Stimulated activated CD4-positive, alpha-beta T cell treated with anti-CD3 and anti-CD28 coated beads, TNF-alpha, amount 100 ng/mL, for 48 hours (primary cell): ENCODE measurements around the gene ANK2.

Experiments
- DNase-seq, 3 donors: peaks; one replicate each; pipeline ENCODE4 v3.0.0-alpha.2; 2020; ENCODE audit warnings: low read depth in 3 of 3

Gene ANK2

DNA sequence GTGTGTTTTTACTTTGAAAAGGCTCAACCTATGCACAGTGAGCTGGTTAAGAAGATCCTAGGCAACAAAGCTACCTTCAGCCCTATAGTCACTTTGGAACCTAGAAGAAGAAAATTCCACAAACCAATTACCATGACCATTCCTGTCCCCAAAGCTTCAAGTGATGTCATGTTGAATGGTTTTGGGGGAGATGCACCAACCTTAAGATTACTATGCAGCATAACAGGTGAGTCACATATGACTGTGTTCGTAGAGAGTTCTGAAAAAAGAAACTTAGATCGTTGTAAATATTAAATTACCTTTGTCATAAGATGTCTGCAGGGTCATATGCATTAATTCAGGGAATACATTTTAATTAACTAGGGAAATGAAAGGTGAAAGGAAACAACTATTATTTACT, 287.1 kb downstream of the ANK2 start:
- DNase-seq = no peak

DNA sequence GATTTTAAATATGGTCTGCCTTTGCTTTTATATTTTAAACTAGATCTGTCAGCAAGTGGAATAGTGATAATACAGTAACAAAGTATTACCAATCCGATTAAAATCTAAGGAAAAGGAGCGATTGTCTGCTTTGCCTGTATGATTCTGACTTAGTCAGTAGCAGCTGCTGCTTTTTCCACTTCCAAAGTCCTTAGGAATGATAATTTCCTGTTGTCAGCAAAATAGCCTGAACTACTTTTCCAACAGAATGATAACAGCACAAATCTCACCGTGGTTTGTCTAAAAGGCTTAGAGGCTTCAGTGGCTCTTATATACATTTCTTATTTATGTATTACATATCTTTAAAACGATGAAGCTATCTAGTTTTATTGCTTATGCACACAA, 290.0 kb downstream of the ANK2 start:
- no peak for DNase-seq

DNA sequence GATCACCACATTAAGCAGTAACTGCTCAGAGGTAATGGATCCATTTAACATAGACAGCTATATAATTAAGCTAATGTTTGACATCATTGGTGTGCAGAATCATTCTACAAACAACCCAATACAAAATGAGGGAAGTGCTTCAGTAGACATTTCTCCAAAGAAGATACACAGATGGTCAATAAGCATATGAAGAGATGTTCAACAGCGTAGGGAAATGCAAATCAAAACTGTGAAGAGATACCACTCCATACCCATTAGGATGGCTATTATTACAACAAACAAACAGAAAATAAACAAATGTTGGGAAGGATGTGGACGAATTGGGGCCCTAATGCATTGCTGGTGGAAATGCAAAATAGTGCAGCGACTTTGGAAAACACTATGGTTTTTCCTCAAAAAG, 294.6 kb downstream of the ANK2 start:
- no peak for DNase-seq

DNA sequence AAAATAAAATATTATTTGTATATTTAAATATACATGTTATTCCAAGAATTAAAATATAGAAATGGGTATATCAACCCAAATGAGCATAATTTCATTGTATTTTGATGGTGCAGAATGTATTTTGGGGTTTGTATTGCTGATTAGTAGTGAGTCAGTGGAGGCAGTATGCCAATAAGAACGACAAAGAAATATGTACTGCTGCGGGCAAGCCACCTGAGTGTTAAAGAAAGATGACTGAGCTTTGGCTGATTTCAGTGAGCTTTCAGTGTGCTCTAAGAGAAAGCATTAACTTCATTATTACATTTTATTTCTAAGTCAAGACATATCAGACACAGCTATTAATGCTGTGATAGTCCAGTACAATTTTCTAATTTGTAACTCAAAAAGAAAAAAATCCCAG, 297.8 kb downstream of the ANK2 start:
- DNase-seq = no peak

DNA sequence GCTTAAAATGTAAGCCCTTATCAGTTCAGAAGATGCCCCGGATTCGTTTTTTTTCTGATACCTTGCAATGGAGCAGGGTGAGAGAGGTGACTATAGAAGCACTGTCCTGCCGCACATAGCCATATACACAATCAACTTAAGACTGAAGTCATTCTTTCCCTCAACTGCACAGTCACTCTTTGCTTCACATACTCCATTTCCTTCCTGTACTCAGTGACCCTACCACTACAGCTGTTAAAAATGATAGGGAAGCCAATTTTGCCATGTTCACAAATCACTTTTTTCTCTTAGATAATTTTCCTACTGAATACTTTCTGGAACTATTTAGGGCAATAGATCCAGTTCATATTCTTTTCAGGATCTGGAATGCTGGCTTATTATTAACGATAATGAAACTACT, 300.0 kb downstream of the ANK2 start:
- no peak for DNase-seq

DNA sequence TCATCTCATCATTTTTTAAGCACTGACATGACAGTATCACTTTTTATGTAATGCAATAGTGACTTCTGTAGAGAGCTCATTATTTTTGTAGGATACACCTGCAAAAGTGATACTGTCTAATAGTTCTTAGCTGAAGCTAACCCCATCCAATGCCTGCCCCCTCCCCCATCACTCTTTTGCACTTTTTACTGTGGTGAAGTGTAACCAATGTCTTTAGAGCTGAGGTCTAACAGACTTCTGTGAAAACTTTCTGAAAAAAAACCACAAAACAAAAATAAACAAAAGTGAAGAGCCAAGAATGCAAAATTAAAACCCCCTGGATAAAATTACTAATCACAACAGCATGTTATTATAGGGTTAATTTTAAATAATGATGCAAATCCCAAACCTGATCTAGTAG, 301.1 kb downstream of the ANK2 start:
- no peak for DNase-seq

DNA sequence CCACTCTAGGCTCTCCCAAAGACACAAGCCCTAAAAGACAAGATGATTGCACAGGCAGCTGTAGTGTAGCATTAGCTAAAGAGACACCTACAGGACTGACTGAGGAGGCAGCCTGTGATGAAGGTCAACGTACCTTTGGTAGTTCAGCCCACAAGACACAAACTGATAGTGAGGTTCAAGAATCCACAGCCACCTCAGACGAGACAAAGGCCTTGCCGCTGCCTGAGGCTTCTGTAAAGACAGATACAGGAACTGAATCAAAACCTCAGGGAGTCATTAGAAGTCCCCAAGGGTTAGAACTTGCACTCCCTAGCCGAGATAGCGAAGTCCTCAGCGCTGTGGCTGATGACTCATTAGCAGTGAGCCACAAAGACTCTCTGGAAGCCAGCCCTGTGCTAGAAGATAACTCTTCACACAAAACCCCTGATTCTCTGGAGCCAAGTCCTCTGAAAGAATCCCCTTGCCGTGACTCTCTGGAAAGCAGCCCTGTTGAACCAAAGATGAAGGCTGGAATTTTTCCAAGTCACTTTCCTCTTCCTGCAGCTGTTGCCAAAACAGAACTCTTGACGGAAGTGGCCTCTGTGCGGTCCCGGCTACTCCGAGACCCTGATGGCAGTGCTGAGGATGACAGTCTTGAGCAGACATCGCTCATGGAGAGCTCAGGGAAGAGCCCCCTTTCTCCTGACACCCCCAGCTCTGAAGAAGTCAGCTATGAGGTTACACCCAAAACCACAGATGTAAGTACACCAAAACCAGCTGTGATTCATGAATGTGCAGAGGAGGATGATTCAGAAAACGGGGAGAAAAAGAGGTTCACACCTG, 306.3 kb downstream of the ANK2 start:
- DNase-seq = peak; percentile 40 to 74 (median 63)

DNA sequence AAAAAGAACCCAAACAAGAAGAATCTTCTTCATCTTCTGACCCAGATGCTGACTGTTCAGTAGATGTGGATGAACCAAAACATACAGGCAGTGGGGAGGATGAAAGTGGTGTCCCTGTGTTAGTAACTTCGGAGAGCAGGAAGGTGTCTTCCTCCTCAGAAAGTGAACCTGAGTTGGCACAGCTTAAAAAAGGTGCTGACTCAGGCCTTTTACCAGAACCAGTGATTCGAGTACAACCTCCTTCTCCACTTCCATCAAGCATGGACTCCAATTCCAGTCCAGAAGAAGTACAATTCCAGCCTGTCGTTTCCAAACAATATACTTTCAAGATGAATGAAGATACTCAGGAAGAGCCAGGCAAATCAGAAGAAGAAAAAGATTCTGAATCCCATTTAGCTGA, 307.0 kb downstream of the ANK2 start:
- DNase-seq = no peak

DNA sequence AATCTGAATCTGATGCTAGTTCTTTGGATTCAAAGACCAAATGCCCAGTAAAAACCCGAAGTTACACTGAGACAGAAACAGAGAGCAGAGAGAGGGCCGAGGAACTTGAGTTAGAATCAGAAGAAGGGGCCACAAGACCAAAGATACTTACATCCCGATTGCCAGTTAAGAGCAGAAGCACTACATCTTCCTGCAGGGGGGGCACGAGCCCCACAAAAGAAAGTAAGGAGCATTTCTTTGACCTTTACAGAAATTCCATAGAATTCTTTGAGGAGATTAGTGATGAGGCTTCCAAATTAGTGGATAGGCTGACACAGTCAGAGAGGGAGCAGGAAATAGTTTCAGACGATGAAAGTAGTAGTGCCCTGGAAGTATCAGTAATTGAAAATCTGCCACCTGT, 309.3 kb downstream of the ANK2 start:
- DNase-seq = no peak

DNA sequence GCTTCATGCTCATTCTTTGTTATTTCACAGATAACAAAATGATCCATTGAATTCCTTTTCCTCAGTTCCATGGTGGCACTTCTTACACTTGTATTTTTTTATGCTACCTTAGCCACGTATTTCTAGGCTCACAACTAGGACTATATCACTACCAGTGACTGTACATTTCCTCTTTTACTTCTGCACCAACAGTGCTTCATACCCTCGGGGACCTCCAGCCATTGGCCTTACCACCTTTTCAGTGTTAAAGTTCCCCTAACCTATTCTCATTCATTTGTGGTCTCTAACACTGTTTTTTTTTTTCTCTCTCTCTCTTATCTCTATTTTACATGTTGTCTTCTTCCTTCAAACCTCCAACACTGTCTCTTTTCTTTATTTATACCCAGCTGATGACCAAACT, 315.9 kb downstream of the ANK2 start:
- DNase-seq = no peak

DNA sequence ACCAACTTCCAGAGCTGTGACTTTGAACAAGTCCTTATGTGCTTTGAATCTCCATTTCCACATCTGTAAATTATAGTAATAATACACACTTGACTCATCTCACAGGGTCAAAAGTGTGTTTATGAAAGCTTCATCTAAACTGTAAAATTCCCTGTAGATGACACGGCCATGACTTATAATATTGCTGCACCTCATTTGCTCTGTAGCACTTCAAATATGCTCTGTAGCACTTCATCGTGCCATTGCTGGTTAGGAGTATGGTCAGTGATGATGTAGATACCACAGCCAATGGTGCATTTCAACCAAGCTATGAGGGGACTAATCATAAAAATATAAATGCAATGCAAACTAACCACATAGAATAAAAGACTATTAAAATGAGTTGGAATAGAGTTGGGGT, 318.6 kb downstream of the ANK2 start:
- no peak for DNase-seq

DNA sequence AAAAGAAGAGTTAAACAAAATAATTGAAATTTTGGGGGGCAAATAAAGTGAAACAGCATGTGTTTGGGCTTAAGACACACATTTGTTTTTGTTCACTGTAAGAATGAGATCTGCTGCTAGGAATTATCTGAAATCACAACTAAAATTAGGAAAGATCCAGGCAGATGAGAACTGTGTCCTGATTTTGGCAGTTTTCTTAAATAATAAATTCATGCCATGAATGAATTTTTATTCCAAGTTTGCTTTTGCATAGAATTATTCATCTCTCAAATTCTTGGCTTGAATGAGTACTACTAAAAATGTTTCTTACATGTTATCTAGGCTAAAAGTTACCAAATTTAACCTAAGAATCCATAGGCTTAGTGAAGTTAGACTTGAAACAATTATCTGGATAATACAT, 321.7 kb downstream of the ANK2 start:
- no peak for DNase-seq

DNA sequence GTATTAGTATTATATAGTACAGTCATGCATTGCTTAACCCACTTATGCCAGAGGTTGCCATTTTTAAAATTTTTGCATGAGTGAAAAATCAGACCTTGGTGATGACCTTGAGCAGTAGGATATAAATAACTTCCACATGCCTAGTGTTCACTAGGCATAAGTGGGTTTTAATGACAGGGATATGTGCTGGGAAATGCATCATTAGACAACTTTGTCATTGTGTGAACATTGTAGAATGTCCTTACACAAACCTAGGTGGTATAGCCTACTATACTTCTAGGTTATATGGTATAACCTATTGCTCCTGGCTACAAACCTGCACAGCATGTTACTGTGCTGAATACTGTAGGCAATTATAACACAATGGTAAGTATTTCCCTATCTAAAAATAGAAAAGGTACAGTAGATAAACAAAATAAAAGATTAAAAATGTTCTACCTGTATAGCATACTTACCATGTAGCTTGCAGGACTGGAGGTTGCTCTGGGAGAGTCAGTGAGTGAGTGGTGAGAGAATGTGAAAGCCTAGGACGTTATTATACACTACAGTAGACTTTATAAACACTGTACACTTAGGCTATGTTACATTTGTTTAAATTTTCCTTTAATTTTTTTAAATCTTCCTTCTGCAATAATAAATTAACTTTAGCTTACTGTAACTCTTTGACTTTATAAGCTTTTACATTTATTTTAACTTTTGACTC, 326.7 kb downstream of the ANK2 start:
- DNase-seq = no peak

DNA sequence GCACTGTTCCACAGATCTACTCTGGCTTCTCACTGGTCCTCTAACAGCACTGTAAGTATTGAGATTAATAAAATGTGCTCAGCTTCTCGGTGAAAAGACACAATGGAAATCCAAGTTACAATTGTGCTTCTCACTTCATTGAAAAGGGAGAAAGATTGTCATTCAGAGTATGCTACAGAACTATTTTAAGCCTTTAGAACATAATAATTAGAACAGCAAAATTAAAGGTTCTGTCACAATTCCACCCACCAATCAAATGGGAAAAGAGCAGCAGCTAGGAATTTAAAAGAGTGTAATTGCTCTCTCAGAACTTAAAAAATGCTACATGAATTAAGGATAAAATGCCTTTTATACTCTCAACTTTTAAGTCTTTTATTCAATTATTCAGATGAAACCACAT, 329.4 kb downstream of the ANK2 start:
- DNase-seq = no peak

DNA sequence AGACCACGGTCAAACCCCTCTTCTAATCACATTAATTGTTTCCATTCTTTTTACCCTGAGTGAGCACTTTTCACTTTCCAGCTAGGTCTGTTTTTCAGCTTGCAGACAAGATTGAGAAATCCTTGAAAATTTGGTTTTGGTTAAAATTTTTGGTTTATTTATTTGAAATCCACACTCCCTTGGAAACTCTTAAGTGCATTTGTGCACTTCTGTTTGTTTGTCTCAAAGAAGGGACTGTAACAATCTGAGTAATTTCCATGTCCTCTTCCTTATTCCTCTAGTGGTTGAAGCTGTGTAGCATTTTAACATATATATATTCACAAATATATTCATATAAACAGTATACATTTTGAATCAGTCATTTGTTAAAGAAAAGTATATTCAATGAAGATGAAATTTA, 333.3 kb downstream of the ANK2 start:
- no peak for DNase-seq

DNA sequence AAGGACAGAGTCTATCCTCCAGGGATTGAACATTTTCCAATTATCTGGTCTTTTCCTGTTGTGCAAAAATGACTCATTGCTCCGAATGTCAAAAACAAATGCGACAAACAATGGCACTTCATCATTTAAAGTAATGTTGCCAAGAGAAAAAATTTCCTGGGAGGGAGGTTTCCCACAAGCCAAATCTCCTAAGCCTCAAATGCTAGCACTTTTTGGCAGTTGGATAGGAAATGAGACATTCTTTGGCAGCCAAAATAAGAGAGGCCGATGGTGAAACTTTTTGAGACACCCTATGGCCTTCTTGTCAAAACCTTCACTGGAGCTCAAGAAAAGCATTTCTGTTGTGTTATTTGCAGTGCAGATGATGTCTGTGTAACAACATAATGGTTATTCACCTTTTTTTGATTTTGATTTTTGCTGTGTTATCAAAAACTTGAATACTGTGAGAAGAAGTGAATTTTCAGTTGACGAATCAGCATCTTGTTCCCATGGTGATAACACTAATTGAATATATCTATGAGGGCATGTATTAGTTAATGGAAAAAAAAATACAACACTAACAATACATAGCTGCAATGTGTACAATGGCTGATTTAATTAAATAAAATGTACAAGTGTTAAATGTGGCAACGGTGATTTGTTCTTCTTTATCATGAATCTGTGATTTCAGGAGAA, 333.8 kb downstream of the ANK2 start:
- DNase-seq = no peak

DNA sequence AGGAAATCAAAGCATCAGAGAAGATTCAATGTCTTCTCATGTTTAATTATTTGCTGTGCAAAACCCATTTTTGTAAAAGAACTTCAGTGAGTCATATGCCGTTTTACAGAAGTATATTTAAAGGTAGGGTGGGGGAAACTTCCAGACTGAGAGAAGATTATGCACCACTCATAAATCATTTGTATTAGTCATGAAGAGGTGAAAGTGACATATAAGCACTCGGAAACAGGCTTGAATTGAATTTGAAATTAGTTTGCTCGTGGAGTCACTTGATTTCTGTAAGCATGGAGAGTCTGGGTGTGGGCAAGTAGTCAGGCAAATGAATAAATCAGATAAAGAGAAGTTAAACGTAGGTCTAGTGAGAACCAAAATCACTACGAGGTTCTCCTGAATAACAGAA, 335.1 kb downstream of the ANK2 start:
- no peak for DNase-seq

DNA sequence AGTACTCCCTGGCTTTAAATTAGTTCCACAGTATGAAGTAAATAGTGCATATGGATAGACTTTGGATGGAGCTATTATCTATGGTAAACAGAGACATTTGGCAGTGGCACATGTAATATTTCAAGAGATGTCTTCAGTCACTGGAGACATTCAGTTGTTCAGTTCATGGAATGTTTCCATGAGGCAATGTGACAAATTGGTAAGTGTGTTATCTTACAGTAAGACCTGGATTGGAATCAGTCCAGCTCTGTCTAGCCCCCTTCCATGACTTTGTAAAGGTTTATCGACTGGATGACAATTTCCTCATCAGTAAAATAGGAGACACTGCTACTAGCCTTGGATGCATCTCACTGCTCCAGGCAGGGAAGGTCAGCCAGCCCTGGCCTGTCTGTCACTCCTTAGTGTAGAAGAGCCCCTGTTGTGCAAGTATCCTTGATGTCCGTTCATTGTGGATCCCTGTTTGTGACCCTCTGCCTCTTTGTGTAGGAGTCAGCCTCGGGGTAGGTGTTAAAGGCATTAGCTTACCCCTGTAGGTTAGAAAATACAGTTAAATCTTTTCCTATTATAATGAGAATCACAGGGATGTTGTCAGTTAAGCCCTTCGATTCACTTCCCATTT, 335.9 kb downstream of the ANK2 start:
- DNase-seq = no peak

DNA sequence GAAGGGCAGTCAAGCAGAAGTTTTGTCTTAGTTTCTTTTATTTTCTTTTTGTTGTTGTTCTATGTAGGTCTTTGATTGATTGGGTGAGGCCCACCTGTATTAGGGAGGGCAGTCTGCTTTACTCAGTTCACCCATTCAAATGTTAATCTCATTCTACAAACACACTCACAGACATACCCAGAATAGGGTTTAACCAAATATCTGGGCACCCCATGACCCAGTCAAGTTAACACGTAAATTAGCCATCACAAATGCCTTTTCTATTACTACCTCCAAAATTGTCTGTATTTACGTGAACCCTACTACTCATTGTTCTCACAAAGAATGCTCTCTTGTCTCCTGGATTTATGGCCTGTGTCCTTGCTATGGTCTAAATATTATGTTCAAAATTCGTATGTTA, 339.7 kb downstream of the ANK2 start:
- DNase-seq = no peak

DNA sequence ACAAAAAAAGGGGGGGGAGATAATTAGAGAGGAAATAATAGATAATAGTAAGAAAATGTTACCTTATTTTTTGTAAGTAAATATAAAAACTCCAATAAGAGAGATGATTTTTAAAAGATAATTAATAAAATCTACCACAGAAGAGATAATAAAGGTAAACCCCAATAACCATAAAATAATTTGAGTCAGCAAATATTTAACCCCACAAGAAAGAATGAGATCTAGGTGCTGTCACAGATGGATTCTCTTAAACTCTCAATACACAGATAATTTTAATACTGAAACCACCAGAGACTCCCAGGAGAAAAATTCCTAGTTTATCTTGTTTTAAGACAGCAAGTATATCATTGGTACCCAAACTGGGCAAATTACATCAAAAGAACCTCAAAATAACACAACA, 341.4 kb downstream of the ANK2 start:
- DNase-seq = no peak

DNA sequence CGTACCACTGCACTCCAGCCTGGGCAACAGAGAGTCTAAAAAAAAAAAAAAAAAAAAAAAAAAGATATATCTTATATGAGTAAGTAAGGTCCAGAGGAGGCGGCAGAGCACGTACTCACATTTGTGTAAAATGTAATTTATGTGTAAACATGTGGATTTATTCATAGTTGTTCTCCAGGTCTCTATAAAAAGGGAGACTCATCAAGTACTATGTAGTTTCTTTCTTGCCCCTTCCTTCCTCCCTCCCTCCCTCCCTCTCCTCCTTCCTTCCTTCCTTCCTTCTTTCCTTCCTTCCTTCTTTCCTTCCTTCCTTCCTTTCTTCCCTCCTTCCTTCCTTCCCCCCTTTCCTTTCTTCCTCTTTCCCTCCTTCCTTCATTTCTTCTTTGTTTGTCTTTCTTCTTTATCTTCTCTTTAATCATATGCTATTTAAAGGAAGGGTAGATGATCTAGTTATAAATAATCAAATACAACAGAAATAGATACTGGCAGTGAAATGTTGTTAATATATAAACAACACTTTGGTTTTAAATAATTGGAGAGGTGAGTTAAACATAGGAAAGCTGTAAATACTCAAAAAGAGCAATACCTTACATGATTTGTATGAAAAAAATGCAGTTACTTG, 344.8 kb downstream of the ANK2 start:
- DNase-seq = no peak
